Activated naive CD4-positive, alpha-beta T cell treated with Interleukin-2 at 50 U/mL for 16 hours (primary cell): ENCODE measurements around the gene TEX28.
"Not testable (repeated sequence)": the region's sequence is repeated elsewhere in the genome, so short reads cannot be mapped to it uniquely, and the experiment has no call there.

Experiments
- DNase-seq: peaks from one replicate; pipeline ENCODE4 v3.0.0-alpha.2; 2020

The TEX28 gene

GRCh38 chrX:154239982-154240503 lies 54.9 kb downstream of the TEX28 start:
- not testable (repeated sequence) for DNase-seq

GRCh38 chrX:154238939-154239559 lies 55.9 kb downstream of the TEX28 start:
- not testable (repeated sequence) for DNase-seq

- DNase-seq: not testable (repeated sequence)
Observed at GRCh38 chrX:154233620-154234019, 61.3 kb downstream of the TEX28 start.

- DNase-seq: not testable (repeated sequence)
Observed at GRCh38 chrX:154231443-154231842, 63.5 kb downstream of the TEX28 start.

- DNase-seq: not testable (repeated sequence)
Observed at GRCh38 chrX:154226706-154227105, 68.2 kb downstream of the TEX28 start.

GRCh38 chrX:154225292-154225691 lies 69.6 kb downstream of the TEX28 start:
- DNase-seq: not testable (repeated sequence)
